AG09309 (cell line): ENCODE results near the gene STK32B.
"Not testable (repeated sequence)": the region's sequence is repeated elsewhere in the genome, so short reads cannot be mapped to it uniquely, and the experiment has no call there.

Experiments used
- DNase-seq: peaks from one replicate; pipeline ENCODE4 v3.0.0-alpha.2; 2010; ENCODE audit warnings: low read depth
- H3K4me3 ChIP-seq: 2 replicates; pipeline ENCODE4 v1.5.1; 2011; ENCODE audit warnings: mild to moderate bottlenecking, low read depth, low read length, moderate library complexity; ENCODE audit not compliant: control insufficient read depth
- CTCF ChIP-seq: IDR thresholded peaks from 2 replicates; pipeline ENCODE4 v1.5.1; 2011; ENCODE audit warnings: mild to moderate bottlenecking, low read depth, low read length, inconsistent platforms; ENCODE audit not compliant: insufficient read depth, control insufficient read depth; ENCODE audit errors: missing control alignments

The STK32B gene

GRCh38 chr4:5435201-5435600, 383.9 kb downstream of the STK32B start:
- H3K4me3 ChIP-seq = no peak overlapping the region
- DNase-seq = no peak
- no peak for TF ChIP-seq CTCF

- no peak for DNase-seq
- H3K4me3 ChIP-seq = no peak overlapping the region
- no peak for TF ChIP-seq CTCF
These were observed 384.5 kb downstream of the STK32B start for GRCh38 chr4:5435823-5436222.

DNA sequence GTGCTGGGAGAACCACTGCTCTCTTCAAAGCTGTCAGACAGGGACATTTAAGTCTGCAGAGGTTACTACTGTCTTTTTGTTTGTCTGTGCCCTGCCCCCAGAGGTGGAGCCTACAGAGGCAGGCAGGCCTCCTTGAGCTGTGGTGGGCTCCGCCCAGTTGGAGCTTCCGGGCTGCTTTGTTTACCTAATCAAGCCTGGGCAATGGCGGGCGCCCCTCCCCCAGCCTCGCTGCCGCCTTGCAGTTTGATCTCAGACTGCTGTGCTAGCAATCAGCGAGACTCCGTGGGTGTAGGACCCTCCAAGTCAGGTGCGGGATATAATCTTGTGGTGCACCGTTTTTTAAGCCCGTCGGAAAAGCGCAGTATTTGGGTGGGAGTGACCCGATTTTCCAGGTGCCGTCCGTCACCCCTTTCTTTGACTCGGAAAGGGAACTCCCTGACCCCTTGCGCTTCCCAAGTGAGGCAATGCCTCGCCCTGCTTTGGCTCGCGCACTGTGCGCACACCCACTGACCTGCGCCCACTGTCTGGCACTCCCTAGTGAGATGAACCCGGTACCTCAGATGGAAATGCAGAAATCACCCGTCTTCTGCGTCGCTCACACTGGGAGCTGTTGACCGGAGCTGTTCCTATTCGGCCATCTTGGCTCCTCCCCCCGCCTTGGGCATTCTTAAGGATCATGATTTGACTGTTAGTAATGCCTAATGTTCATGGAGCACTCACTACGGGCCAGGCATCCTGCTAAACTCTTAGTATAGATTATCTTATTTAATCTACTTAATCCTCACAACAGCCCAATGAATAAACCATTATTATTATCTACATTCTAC, 392.9 kb downstream of the STK32B start:
- not testable (repeated sequence) for DNase-seq, H3K4me3 ChIP-seq

- DNase-seq = no peak
- H3K4me3 ChIP-seq = no peak overlapping the region
- TF ChIP-seq CTCF = no peak
These were observed 393.7 kb downstream of the STK32B start for GRCh38 chr4:5444918-5445517.

DNA sequence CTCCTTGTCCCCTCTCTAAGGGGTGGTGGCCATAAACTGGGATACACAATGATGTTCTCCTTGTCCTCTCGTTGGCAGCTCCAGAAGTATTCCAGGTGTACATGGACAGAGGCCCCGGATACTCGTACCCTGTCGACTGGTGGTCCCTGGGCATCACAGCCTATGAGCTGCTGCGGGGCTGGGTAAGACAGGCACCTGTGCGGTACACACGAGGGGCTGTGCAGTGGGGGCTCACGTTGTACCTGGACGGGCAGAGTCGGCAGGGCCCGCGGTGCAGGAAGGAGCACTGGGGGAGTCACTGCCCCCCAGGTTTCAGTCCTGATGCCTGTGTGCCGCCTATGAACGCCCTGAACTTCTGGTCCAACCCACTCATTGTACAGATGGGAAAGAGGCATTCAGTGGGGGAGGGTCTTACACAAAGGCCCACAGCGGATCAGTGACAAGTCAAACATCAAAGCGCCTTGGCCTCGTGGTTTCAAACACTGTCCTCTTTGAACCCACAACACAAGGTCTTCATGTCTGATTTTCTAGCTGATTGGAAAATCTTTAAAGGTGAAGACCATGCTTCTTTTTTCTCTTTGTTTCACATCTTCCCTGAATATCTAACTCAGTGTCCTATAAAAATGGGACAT, 395.4 kb downstream of the STK32B start:
- no peak for TF ChIP-seq CTCF
- DNase-seq = no peak
- H3K4me3 ChIP-seq = no peak overlapping the region

DNA sequence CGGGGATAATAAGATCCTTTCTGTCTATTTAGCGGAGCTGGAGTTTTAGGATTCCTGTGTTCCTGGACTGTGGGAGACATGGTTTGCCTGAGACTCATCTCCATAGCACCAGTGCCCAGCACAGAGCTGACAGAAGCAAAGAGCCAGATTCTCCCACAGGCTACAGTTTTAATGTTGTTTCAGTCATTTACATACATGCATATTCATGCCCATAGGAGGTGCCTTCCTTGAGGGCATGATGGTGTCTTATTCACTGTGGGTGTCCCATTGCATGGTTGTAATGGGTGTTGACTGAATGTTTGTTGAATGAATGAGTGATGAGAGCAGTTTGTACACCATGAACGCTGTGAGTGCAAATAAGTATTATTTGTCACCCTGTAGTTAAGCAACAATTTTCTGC, 396.5 kb downstream of the STK32B start:
- no peak overlapping the region for H3K4me3 ChIP-seq
- no peak for DNase-seq
- no peak for TF ChIP-seq CTCF

DNA sequence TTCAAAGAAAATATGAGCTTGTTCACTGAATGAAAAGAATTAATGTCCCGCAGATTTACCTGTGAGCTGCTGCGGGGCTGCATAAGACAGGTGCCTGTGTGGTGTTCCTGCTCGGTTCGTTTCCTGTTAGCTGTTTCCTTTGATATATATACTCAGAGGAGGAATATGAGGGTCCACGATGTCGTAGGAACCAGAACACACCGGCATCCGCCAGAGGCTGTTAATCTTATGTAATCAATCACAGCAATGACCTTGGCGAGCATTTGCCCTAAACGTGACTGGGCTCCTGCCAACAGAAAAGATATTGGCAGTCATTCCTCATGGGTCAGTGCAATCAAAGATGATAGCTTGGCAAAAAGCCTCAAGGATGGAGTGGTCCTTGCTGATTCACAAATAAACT, 396.9 kb downstream of the STK32B start:
- DNase-seq = no peak
- no peak for TF ChIP-seq CTCF
- no peak overlapping the region for H3K4me3 ChIP-seq
